ENCODE measurements around the gene DCAF8L1.
"Not testable (repeated sequence)": the region's sequence is repeated elsewhere in the genome, so short reads cannot be mapped to it uniquely, and the experiment has no call there.

DCAF8L1 gene

GRCh38 chrX:27981349-27981748, at the start of gene DCAF8L1:
Gene DCAF8L1 (minus strand): TSS chrX:27981449. CDS start chrX:27981334, 115 bp downstream.
- DNase-seq (ENCODE audit: low spot score) = no peak

DNA sequence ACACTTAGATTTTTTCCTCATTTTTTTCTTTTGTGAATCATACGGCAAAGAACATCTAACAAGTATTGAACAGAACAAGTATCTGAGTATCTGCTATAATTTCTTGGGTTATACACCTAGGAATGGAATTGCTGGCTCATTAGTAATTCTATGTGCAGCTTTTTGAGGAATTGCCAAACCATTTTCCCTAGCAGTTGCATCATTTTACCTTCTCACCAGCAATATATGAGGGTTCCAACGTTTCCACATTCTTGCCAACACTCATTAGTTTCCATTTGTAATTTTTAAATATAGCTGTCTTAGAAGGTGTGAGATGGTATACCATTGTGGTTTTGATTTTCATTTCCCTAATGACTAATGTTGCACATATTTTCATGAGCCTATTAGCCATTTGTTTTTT, 41.1 kb upstream of the DCAF8L1 start:
- no peak for DNase-seq (ENCODE audit: low spot score)

- DNase-seq (ENCODE audit: low spot score) = no peak
Measured at GRCh38 chrX:28016823-28017222, 35.6 kb upstream of the DCAF8L1 start.

DNA sequence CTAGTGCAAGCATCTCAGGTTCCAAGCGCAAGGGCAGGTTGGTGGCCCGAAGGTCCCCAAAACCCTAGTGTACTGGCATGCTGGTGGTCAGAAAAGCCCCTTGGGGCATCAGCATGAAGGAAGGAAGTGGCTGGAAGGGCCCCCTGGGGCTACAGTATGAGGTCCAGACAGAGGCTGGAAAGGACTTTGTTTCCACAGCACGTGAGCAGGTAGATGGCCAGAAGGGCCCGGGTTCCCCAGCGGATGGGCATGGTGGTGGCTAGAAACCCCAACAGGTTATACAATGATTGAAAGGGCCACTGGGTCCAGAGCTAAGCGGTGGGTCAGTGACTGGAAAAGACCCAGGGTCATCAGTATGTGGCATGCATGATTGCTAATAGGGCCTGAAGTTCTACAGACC, 34.7 kb upstream of the DCAF8L1 start:
- DNase-seq (ENCODE audit: low spot score) = no peak

DNA sequence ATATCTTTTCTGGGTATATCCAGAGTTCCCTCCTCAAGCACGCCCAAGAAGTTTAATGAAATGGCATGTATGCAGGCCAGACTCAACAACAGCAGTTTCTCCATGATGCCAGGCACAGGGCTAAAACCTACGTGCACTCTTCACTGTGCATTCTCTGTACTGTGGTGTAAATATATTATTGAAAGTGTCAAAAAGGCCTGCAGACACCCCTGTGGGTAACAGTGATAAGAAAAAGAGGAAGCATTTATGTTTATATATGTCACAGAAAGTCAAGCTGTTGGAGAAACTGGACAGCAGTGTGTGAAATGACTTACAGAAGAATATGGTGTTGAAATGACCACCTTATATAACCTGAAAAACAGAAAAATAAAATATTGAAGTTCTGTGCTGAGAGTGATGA, 29.6 kb upstream of the DCAF8L1 start:
- DNase-seq (ENCODE audit: low spot score) = no peak

DNA sequence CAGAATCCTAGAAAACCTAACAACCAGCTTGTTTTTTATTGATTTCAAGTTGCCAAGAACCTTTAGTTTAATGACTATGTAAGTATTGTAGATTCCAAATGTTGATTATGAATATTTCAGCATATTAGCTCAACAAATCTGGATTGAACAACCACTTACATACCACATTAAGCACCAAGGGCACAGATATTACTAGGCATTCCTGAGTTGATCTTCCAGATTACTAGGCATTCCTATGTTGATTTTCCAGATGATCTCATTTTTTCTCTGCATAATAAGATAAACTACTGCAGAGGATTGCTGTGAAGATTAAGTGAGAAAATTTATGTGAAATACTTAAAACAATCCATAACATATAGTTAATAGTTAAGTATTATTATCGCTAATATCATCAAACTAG, 17.4 kb upstream of the DCAF8L1 start:
- DNase-seq (ENCODE audit: low spot score) = no peak

DNA sequence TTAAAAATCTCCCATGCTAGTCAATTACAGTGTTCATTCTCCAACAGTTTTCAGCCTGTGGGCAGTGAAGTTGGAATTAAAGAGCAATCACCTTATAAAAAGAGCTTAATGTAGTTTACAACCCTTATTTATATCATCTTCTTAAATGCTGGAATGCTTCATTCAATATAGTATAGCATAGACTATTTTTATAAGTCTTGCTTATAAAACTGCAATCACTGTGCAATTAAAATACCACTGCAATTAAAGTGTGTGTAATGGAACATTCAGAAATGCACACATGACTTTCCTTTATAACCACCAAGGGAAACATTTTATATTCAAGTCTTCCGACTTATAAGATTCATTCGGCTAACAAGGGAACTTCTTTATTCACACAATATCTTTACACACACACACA, 16.4 kb upstream of the DCAF8L1 start:
- no peak for DNase-seq (ENCODE audit: low spot score)

GRCh38 chrX:27996132-27996531, 14.9 kb upstream of the DCAF8L1 start:
- no peak for DNase-seq (ENCODE audit: low spot score)

DNA sequence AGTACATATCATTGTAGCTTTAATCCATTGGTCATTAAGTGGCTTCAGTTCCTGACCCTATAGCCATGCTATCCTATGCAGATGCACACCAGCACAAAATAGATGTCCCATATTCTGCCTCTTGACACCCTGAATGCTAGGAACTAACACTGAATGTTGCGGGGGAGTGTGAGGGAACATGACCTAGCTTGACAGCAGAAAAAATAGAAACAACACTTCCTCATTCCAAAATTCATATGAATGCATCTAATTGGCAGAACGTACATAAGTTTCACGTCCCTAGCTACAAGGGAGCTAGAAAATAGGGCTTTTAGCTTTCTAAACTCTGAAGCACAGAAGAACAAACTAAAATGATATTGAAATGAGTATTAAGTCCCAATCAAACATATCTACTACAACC, 14.4 kb upstream of the DCAF8L1 start:
- no peak for DNase-seq (ENCODE audit: low spot score)

DNA sequence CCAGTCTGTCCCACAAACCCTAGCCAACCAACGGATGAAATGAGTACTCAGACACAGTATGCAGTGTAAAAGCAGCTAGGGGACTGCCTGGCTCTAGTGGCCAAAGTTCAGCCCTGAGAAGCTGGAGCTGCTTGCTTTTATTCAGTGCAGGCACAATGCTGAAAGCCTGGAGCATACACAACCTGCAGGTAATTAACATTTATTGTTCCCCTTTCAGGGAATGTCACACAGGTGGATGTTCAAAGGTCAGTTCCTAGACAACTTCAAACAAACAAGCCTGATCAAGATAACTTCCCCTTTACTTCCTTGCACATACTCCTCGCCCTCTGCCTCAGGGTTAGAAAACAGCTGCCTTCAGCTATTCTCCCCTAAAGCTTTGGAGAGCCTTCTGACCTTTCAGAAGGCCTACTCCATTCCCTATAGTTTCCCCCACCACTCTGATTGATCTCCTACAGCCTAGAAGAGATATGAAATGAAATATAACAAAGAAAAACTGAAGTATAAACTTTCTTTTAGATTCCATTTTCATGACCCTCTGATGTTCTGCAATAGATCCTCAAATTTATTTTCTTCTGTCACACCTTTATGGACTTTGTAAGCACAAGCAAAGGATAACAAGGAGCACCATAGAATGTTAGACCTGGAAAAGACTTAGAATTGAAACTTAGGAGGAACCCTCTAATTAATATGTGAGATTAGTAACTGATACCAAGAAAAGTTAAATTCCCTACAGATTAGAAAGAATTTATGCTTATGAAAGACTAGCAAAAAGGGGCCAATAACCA, 6.8 kb upstream of the DCAF8L1 start:
- DNase-seq (ENCODE audit: low spot score) = no peak

DNA sequence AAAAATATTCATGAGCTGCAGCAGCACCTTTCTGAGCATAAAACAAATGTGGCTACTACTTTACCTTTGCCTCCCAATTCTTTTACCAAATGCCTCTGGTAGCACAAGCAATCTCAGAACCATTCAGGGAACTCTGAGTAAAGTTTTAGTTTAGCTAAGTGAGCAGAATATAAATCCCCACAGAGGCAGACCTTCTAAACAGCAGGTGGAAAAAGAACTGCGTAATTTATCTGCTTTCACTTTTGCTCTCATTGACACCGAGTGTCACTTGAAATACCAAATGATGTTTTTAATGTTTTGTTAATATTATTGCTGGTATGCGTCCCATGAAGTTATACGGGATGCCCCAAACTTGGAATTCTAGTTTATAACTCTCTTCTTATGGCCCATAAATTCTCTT, 4.3 kb downstream of the DCAF8L1 start:
- not testable (repeated sequence) for DNase-seq (ENCODE audit: low spot score)

DNA sequence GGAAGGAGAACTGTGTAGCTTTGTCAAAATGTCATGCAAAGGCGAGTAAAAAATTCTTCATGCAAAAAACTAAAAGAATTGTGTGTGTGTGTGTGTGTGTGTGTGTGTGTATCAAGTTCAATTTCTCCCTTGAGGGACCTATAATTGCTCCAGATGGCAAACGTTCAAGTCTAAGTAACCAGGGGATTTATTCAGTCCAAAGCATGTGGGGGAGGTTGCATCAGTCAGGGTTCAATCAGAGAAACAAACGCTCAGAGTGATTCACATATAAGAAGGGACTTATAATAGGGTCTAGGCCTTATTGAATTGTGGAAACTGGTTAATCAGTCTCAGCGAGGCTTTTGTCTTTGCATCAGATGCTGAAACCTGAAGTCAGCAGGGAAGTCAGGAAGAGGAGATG, 5.0 kb downstream of the DCAF8L1 start:
- no peak for DNase-seq (ENCODE audit: low spot score)

DNA sequence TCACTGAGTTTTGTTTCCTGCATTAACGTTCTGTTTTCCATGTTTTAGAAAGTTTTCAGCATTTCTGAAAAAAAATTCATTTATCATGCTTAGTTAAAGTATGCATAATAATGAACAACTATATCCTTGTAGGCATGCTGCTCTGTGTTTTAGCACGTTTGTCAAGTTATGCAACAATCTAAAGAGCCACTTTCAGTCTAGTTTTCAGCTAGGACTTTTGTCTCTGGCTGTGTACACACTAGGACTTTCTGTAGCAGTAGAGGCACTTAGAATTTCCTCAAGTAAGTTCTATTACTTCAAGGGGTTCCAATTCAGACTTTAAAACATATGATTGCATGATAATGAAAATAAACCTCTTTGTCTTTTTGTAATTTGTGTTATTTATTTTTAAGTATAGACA, 12.4 kb downstream of the DCAF8L1 start:
- DNase-seq (ENCODE audit: low spot score) = no peak

GRCh38 chrX:27968352-27968751, 12.9 kb downstream of the DCAF8L1 start:
- DNase-seq (ENCODE audit: low spot score) = no peak

DNA sequence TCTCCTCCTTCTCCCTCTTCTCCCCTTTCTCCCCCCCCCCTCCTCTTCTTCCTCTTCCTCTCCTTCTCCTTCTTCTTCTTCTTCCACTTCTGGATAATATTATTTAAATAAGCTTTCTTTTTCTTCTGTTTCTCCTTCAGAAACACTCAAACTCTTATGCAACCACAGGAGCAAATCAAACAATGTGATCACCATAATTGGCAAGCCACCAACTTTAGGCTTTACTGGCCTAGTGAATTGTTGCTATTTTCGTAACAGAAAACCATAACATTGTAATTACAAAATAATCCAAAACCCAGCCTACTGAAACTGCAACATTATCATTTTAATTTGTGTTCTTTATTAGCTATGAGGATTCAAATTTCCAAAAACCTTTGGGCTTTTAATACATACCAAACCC, 14.3 kb downstream of the DCAF8L1 start:
- no peak for DNase-seq (ENCODE audit: low spot score)

DNA sequence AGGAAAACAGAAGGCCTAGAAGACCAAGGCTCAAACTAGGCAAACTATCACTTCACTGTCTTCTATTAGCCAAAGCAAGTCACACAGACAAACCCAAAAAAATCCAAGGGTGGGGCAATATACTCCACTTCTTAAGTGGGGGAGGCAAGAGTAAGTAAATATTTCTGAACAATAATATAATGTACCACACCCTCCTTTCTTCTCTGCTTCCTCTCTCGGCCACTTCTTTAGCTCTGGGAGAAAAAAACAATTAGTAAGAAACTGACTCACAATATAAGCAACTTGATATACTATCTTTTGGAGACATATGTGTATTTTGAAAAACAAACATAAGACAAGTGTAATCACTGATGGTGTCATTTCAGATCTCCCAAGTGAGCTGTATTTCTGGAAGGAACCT, 14.8 kb downstream of the DCAF8L1 start:
- no peak for DNase-seq (ENCODE audit: low spot score)

DNA sequence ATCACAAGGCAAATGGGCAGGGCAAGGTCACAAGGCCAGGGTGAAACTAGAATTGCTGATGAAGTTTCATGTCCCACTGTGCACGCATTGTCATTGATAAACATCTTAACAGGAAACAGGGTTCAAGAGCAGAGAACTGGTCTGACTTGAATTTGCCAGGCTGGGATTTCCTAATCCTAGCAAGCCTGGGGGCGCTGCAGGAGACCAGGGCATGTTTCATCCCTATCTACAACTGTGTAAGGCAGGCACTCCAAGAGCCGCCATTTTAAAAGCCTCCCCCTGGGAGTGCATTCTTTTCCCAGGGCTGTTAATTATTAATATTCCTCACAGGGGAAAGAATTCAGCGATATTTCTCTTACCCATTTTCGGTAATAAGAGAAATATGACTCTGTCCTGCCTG, 15.9 kb downstream of the DCAF8L1 start:
- DNase-seq (ENCODE audit: low spot score) = not testable (repeated sequence)

DNA sequence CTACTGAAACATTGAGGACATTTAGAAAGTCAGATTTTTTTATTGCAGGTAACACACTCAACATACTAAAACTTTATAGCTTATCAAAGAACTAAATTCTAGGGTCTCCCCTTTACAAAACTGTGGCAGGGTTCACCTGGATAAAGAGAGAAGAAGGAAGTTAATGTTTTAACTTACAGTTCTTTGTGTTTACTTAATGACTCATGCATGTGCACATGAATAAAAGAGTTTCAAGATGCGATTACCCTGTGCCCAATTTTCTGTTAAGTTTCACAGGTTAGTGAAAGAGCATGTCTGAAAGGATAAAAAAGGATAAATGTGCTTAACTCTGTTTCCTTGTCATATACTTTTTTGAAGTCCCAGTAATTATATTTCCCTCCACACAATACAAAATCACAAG, 16.8 kb downstream of the DCAF8L1 start:
- DNase-seq (ENCODE audit: low spot score) = no peak

GRCh38 chrX:27960410-27960809, 20.8 kb downstream of the DCAF8L1 start:
- not testable (repeated sequence) for DNase-seq (ENCODE audit: low spot score)

- DNase-seq (ENCODE audit: low spot score) = no peak
Measured at GRCh38 chrX:27953171-27953570, 28.1 kb downstream of the DCAF8L1 start.

GRCh38 chrX:27933361-27933760, 47.9 kb downstream of the DCAF8L1 start:
- no peak for DNase-seq (ENCODE audit: low spot score)

Data from AG08395 (cell line).